GM19328 (cell line): Measurements from ENCODE around the gene EMX2.
"Not testable (repeated sequence)": the region's sequence is repeated elsewhere in the genome, so short reads cannot be mapped to it uniquely, and the experiment has no call there.

Experiments used
- ATAC-seq: cut with Tn5 transposase; IDR thresholded peaks from one replicate; pipeline ENCODE4 v1.9.1; 2021; ENCODE audit warnings: mild to moderate bottlenecking, moderate library complexity; ENCODE audit not compliant: unreplicated experiment

The EMX2 gene

DNA sequence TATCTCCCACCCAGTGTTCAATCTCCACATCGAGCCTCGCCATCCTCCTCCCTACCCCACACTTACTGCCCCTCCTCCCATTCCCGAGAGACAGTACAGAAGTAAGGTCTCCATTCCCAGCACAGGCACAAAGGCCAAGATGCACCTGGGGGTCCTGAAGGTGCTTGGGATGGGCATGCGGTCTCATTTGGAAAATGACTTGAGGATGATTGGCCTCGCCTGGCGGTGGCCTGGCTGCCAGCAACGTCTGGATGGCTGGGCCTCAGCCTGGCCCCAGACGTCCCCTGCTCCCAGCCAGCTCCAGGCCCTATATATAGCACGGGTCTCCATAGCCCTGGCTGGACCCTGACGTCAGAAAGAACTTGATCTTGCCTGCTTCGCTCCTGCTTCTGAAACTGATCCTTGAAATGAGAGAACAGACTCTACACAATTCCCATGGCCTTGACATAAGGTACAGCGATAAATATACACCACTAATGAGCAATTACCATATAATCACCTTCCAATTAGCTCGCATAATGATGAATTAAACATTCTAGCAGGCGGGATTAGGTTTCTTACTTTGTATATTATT, 11.8 kb downstream of the EMX2 start:
- ATAC-seq = no peak

DNA sequence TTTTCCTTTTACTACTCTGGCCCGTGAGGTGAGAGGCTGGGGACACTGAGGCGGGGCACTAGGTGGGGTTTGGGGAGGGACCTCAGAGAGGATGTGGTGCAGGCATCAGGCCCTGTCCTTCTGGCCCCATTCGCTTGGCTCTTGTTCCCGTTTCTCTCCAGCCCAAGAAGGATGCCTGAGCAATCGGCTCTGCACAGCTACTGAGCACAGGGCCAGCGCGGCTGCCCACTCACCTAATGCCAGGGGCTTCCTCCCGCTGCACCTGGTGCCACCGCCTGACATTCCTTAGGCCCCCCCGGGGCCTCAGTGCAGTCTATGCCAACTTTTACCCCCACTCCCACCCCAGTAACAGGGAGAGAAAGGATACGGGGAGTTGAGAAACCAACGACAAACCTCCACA, 12.5 kb downstream of the EMX2 start:
- ATAC-seq = no peak

DNA sequence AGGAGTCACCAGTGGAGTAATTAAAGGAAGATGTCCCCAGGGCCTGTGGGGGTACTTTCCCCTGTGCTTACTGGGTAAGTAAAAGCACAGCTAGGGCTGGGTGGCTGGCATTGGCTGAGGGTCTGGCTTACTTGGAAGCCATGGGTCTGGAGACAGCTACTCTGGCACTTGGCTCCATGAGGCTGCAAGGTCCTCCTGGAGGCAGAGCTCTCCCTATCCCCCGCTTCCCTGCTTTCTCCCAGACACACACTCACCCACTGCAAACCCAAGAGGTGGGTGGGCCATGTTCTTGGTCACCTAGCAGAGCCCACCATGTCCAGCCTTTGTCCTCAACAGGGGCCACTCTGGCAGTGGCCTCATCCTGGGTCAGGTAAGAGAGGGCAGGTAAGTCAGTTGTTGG, 13.3 kb downstream of the EMX2 start:
- no peak for ATAC-seq

DNA sequence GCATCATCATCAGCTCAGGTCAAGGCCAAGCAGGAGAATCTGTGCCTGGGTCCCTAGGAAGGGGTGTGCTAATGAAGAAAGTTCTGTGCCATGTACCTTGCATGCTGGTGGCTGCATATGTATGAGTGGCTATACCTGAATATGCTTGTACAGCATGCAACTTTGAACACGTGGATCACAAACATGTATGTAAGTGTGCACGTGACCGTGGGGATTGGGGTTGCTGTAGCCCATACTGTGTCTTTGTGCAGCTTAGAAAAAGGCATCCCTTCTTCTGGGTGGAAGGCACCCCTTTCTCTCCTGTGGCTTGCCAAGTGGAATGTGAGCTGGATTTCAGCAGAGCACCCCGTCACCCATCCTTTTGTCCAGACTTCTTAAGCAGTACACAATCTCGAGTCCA, 13.8 kb downstream of the EMX2 start:
- ATAC-seq = no peak

DNA sequence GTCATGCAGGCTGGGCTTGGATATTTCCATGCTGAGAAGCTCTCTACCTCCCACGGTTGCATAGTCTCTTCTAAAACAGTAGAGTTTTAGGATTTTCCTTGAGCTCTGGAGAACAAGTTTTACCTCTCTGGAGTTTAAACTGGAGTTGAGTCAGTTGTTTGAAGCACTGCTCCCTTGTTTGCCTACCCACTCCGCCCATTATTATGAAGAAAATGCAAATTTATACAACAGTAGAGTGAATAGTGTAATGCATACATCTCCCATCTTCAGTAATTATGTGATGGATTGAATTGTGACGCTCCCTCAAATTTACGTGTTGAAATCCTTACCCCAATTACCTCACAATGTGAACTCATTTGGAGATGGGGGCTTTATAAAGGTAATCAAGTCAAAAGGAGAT, 17.2 kb downstream of the EMX2 start:
- ATAC-seq = no peak

DNA sequence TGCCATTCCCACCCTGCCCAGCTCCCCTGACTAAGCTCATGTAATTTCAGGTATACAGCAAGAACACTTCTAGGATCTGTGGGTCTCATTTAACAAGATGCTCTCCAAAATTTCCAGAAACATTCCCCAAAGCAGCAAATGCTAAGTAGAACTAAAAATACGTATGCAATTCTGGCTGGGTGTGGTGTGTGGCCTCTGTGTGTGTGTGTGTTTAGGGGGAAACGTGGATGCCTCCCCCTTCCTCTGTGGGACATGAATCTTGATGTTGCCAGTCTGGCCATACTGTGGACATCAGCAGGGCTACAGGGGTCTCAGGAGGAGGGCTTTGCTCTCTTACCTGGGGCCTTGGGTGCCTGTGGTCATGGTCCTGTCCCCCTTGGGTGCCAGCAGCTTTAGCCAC, 18.4 kb downstream of the EMX2 start:
- no peak for ATAC-seq

DNA sequence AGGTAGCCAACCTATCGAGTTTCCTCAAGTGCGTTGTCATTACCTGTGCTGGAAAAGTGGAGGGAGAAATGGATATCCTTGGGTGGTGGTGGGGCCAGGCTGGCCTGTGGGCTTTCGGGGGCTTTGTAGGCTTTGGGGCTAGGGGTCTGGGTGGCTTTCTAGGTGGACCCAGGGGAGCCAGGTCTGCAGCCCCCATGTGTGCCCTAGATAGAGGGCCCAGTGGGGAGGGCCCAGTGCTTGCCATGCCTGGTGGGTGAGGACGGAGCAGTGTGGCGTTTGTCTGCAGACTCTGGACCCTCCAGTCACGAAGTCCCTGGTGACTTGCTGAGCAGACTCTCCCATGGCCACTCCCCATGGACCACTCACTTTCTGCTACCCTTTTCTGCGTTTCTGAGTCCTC, 19.7 kb downstream of the EMX2 start:
- ATAC-seq = no peak

DNA sequence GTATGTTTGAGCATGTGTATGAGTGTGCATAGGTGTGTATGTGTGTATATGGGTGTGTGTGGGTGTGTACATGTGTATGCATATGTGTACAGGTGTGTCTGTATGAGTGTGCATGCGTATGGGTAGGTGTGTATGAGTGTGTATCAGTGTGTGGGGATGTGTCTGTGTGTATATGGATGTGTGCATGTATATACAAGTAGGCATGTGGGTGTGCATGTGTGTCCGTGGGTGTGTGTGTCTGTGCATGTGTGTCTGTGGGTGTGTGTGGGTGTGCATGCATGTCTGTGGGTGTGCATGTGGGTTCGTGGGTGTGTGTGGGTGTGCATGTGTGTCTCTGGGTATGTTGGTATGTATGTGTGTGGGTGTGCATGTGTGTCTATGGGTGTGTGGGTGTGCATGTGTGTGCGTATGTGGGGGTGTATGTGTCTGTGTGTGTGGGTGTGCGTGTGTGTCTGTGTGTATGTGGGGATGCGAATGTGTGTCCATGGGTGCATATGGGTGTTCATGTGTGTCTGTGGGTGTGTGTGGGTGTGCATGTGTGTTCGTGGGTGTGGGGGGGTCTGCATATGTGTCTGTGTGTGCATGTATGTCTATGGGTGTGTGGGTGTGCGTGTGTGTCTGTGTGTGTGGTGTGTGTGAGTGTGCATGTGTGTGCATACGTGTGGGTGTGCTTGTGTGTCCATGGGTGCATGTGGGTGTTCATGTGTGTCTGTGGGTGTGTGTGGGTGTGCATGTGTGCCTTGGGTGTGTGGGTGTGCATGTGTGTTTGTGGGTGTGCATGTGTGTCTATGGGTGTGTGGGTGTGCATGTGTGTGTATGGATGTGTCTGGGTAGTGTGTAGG, 20.6 kb downstream of the EMX2 start:
- no peak for ATAC-seq

DNA sequence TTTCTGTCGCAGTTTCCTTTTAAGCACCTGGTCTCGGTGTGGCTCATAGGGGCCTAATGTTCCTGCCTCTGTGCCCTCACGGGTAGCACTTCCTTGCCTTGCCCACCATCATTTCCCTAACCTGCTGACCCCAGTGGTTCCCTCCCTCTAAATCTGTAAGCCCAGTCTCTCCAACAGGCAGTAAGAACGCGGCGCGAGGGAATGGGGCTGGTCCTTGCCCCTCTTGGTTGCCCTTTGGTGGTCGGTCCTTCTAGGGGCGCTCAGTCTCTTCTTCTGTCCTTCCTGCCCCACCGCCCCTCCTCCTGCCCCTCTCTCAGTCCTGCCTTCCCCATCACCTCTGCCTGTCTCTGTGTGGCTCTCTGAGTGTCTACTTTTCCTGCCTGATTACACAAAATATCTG, 21.2 kb downstream of the EMX2 start:
- no peak for ATAC-seq

DNA sequence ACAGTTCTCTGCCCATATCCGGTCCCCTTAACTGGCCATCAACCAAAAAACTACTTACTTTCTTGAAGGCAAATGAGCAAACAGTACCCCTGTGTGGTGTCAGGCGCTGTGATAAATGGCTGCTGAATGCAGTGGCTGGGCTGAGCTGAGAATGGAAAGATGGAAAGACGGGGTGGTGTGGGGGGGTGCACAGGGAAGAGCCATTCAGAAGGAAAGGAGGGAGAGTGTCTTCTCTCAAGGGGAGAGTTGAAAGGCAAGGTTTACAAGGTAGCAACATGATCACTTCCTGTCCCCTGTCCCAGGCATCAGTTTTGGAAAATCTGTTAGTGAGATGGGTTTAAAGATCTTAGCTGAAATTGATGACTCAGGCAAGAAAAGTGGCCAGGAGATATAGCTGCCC, 22.5 kb downstream of the EMX2 start:
- no peak for ATAC-seq

DNA sequence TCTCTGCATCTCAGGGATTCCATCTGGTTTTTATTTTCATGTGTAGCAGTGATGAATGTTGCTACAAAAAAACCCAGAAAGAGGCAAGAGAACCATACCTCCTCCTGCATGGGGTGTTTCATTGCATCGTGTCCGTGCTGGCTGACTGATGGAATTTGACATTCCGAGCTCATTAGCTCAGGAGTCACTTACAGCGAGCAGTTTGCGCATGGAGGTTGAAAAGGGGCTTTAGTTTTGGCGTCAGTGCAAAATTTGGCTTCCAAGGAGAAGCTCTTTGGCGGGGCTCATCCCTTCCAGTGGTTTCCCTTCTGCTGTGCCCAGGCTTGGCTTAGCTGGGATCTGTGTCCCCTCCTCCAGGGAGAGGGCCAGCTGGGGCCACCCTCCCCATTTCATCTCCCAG, 25.8 kb downstream of the EMX2 start:
- no peak for ATAC-seq

DNA sequence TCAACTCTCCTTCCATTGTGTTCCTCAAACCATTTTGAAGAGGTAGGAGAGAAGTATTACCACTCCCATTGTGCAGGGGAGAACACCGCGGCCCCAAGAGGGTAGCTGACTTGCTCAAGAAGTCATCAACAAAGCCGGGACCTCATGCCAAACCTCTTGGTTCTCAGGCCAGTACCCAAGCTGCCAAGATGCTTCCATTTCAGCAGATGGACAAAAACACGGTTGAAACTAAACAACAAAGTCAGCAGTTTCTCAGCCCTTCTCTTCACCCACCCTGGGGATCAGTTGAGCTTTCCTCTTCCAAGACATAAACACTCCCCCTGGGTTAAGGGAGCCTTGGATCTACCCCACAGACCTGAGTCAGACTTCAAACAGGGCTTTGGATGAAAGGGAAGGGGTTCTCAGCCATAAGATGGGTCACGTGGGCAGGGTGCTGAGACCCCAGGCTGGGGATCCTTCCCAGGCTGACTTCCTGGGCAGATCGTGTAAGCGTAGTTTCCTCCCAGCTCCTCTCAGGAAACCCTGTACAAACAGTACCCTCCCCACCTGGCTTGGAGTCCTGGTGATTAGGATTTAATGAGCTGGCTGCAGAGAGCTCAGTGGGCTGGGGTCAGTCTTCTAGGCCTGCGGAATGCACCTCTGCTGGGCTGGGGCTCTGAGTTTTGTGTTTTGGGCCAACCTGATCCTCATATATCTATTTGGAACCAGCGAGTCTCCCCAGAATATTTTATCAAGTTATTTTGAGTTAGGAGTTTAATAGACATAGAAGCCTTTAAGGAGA, 27.3 kb downstream of the EMX2 start:
- ATAC-seq = no peak

DNA sequence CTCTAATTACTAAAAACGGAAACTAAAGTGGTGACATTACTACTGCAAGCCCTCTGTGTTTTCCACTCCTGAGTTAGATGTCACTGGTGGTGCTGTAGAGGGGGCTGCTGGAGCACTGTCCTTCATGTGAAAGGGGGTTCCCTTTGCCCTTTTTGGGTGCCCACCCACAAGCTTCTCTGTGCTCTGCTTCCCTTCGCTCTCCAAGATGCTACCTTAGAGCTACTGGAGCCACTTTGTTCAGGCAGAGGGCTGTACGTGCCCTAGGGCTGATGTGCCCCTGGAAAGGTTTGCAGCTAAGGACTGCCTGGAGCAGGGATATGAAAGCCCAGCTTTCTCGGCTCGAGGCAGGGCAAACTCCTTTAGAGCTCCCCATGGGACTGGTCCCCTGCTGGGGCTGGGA, 28.3 kb downstream of the EMX2 start:
- ATAC-seq = no peak

DNA sequence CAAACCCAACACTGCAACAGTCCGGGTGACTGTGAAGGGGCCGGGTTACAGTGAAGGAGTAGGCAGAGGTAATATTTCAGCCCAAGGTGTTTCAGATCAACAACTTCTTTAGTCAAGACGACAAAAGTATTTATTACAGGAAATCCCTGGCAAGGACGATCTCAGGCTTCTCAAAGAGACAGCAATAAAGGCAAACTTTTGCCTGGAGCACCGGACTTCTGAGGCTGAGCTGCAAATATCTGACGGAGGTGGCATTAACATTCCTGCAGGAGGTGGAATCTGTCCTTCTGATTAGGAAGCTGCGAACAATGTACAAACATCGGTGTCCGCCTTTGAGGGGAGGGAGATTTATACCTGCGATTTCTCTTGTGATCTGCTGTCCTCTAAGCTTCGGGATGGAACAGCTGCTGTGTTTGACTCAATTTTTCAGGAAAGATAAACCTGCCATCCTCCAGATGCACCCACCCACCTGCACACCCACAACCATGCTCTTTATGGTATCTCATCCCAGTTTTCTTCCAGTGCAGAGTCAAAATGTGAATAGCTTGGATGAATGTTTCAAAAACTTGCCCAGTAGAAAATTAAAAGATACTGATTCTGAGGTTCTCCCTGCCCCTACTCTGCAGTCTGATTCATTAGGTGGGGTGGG, 32.1 kb downstream of the EMX2 start:
- ATAC-seq = no peak

DNA sequence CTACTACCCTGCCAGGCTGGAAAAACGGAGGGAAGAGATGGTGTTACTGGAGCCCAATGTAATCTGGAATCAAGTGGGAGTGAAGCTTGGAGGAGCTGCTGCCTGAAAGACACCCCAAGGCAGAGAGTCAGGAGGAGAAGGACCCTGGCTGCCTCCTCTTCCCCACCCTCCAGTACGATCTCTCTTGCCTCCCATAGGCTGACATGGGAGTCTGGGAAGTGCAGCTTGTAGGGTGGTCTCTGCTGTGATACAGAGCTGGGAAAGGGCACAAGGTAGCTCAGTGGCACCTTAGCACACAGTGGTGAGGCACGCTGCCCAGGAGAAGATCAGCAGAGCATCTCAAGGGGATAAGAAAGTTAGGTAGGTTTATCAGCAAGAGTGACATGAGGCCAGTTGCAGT, 35.9 kb downstream of the EMX2 start:
- no peak for ATAC-seq

DNA sequence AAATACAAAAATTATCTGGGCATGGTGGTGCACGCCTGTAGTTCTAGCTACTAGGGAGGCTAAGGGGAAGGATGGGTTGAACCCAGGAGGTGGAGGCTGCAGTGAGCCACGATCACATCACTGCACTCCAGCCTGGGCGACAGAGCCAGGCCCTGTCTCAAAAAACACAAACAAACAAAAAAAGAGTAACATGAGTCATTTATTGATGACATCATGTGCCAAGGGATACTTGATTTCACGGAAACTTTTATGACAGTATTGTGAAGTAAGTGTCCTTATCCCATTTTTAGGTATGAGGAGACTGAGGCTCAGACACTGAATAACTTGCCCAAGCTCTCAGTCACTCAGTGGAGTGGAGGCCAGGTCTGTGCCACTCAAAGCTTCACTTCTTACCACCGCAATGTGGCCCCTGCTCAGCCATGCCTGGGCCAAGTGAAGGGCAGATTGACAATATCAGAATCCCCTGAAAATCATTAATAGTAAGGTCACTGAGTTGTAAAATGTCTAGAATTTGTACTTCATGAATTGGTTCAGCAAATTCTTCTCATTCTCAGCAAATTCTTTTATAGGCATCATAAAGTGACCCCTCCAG, 36.5 kb downstream of the EMX2 start:
- no peak for ATAC-seq

DNA sequence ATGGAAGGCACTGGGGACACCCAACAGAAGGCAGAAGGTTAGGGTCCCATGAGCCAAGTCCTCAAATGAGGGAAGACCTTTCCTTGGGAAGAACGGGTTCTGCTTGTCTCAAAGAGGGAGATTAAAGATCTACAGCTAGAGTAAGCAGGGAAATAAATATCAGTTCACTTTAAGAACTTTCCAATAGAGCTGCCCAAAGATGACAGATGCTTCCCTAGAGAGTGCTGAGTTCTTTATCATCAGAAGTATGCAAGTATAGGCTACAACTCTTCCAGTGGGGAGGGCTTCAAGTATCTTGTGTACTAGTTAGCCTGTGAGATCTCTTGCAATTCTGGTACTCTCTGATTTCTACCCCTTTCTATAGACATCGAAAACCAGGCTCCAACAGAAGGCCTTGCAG, 39.4 kb downstream of the EMX2 start:
- no peak for ATAC-seq

DNA sequence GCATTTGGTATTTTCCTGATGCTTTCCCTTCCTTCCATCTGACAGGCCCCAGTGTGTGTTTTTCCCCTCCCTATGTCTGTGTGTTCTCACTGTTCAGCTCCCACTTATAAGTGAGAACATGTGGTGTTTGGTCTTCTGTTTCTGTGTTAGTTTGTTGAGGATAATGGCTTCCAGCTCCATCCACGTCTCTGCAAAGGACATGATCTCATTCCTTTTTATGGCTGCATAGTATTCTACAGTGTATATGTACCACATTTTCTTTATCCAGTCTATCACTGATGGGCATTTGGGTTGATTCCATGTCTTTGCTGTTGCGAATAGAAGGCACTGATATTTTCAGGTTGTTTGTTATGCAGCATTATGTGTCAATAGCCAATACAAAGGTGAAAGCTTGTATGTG, 42.3 kb downstream of the EMX2 start:
- ATAC-seq = not testable (repeated sequence)

DNA sequence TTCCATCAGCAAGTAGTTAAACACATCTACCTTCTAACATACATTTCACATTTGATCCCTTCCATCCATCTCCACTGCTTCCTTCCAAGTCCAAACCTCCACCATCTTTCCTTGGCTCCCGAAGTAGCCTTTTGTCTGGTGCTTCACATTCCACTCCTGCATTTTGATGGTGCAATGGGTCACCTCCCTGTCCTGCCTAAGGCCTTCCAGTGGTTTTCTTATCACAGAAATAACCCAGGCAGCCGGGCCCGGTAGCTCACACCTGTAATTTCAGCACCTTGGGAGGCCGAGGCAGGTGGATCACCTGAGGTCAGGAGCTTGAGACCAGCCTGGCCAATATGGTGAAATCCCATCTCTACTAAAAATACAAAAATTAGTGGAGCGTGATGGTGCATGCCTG, 44.5 kb downstream of the EMX2 start:
- no peak for ATAC-seq

DNA sequence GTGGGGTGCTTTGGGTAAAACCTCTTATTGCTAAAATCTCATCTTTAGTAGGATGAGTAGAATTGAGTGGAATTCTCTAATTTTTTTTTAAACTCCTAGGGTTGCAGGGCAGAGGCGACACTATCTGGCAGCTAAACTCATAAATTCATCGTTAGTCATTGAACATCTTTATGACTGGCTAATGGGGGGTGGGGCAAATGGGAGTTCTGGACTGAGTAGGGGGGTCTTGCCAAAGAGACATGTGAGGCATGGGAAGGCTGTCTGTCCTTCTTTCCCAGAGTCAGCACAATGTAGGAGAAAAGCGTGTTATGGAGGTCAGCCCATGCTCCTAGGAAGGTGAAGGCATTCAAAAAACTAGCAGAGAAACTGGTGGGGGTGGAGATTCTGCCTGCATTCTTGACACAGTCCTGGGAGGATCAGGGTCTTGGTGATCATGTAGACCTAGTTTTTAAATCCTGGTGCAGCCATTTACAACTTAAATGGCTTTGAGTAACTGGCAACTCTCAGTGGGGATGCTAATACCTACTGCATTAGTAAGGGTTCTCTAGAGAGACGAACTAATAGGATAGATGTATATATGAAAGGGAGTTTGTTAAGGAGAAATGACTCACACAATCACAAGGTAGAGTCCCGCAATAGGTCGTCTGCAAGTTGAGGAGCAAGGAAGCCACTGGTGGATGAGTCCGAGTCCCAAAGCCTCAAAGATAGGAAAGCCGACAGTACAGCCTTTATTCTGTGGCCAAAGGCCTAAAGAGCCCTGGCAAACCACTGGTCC, 47.7 kb downstream of the EMX2 start:
- ATAC-seq = no peak
